Esophagus muscularis mucosa (tissue), 4 donors: ENCODE data around the gene GCNT1.

Experiments
- EP300 ChIP-seq: sonication (generic); formaldehyde crosslinking; IDR thresholded peaks from one replicate; pipeline ENCODE4 v1.6.1; 2017; ENCODE audit warnings: antibody characterized with exemption
- POLR2A ChIP-seq: fragments of 450-650 bp; IDR thresholded peaks from one replicate; pipeline ENCODE4 v1.6.1; 2017; ENCODE audit warnings: antibody characterized with exemption, moderate library complexity, mild to moderate bottlenecking, low read depth
- POLR2AphosphoS5 ChIP-seq, 2 donors: sonication (generic); formaldehyde crosslinking; IDR thresholded peaks; one replicate each; pipeline ENCODE4 v1.6.1; 2017; ENCODE audit warnings: antibody characterized with exemption in 2 of 2
- TF ChIP-seq, protein P1 (sequence below), 3 experiments: fragments of 200-600 bp in 2 of 3; fragments of 450-650 bp in 1 of 3; sonication (generic) in 2 of 3; IDR thresholded peaks; one replicate each; pipeline ENCODE4 v1.5.1; 2017 to 2019; ENCODE audit warnings: antibody characterized with exemption in 3 of 3, mild to moderate bottlenecking in 2 of 3, moderate library complexity in 1 of 3

DNA sequence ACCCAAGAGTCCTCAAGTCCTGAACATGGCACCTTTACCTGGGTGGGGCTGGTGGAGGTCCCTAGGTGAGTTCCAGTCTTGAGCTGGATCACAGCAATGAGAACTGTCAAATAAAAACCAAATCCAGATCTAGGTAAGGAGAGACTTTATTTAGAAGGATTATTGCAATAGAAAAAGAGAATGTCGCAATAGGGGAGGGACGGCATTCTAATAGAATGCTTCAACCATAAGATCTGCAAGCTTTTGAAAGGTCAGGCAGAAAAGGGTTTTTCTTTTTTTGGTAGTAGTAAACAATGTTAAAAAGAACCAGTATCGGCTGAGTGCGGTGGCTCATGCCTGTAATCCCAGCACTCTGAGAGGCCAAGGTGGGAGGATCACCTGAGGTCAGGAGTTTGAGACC is 5.2 kb upstream of the GCNT1 start:
- TF ChIP-seq, protein P1, sequence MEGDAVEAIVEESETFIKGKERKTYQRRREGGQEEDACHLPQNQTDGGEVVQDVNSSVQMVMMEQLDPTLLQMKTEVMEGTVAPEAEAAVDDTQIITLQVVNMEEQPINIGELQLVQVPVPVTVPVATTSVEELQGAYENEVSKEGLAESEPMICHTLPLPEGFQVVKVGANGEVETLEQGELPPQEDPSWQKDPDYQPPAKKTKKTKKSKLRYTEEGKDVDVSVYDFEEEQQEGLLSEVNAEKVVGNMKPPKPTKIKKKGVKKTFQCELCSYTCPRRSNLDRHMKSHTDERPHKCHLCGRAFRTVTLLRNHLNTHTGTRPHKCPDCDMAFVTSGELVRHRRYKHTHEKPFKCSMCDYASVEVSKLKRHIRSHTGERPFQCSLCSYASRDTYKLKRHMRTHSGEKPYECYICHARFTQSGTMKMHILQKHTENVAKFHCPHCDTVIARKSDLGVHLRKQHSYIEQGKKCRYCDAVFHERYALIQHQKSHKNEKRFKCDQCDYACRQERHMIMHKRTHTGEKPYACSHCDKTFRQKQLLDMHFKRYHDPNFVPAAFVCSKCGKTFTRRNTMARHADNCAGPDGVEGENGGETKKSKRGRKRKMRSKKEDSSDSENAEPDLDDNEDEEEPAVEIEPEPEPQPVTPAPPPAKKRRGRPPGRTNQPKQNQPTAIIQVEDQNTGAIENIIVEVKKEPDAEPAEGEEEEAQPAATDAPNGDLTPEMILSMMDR (IDR thresholded peaks at IDR 0.05), result no peak
- TF ChIP-seq POLR2A, result no peak
- TF ChIP-seq EP300, result no peak
- no peak for TF ChIP-seq POLR2AphosphoS5 (IDR thresholded peaks at IDR 0.05)
